B cell (primary cell): Measurements from ENCODE around the gene CLCN2. TPM values are rescaled to one million over a fixed set of nuclear protein-coding genes. Genes with fewer than 3 reads are reported as not detected.

ENCODE experiments used
- ATAC-seq: fragments of 200-7000 bp; cut with Tn5 transposase; one replicate; pipeline ENCODE4 v1.10.0; 2021; ENCODE audit warnings: low read depth, mild to moderate bottlenecking, moderate number of reproducible peaks, moderate library complexity
- CTCF ChIA-PET: fragments of 350-600 bp; sonication (Branson Sonifier 250); formaldehyde crosslinking; loops from one replicate; lab custom pipeline; 2021; ENCODE audit warnings: antibody characterized with exemption, inconsistent platforms; lab: Charles Lee
- POLR2A ChIA-PET: fragments of 350-600 bp; sonication (Branson Sonifier 250); formaldehyde crosslinking; loops from one replicate; lab custom pipeline; 2021; ENCODE audit warnings: antibody characterized with exemption; lab: Charles Lee
- DNase-seq: peaks from one replicate; pipeline ENCODE4 v3.0.0; 2013
- H2AFZ ChIP-seq: 2 replicates; pipeline ENCODE4 v1.6.1; 2012; ENCODE audit warnings: mild to moderate bottlenecking, low read depth, low read length; ENCODE audit not compliant: insufficient read depth, poor library complexity, severe bottlenecking
- H3K27ac ChIP-seq, 2 donors: 1 replicate in 1 of 2; 2 replicates in 1 of 2; pipeline ENCODE4 v1.5.1; 2012 to 2013; ENCODE audit warnings: low read length in 2 of 2, mild to moderate bottlenecking in 2 of 2, moderate library complexity in 1 of 2
- H3K27me3 ChIP-seq, 4 experiments: fragments of 200-600 bp in 1 of 4; sonication (generic) in 1 of 4; replicated peaks in 1 of 4; 1 replicate in 2 of 4; 2 replicates in 2 of 4; pipeline versions ENCODE4 v1.6.1 to v1.7.0; 2013 to 2016; ENCODE audit warnings: low read length in 3 of 4, mild to moderate bottlenecking in 2 of 4, mixed read lengths in 1 of 4, moderate library complexity in 1 of 4; ENCODE audit not compliant: insufficient read depth in 4 of 4, control insufficient read depth in 3 of 4; ENCODE audit errors: control extremely low read depth in 1 of 4
- H3K36me3 ChIP-seq, 2 experiments: replicated peaks in 1 of 2; 1 replicate in 1 of 2; 2 replicates in 1 of 2; pipeline versions ENCODE4 v1.6.1 to v1.7.1; 2013; ENCODE audit warnings: low read length in 1 of 2; ENCODE audit not compliant: insufficient read depth in 2 of 2, control insufficient read depth in 1 of 2; ENCODE audit errors: control extremely low read depth in 1 of 2, extremely low read depth in 1 of 2
- H3K4me1 ChIP-seq, 2 donors: fragments of 200-600 bp in 1 of 2; sonication (generic) in 1 of 2; 1 replicate in 1 of 2; 2 replicates in 1 of 2; pipeline versions ENCODE4 v1.5.1 to v1.6.1; 2013 to 2017; ENCODE audit warnings: low read length in 2 of 2; ENCODE audit not compliant: control insufficient read depth in 2 of 2, insufficient read depth in 2 of 2
- H3K4me2 ChIP-seq: replicated peaks from 2 replicates; pipeline ENCODE3; 2012; ENCODE audit warnings: mild to moderate bottlenecking, low read depth, low read length; ENCODE audit not compliant: poor library complexity, severe bottlenecking
- H3K4me3 ChIP-seq, 5 experiments: fragments of 200-600 bp in 1 of 5; sonication (generic) in 1 of 5; 1 replicate in 3 of 5; 2 replicates in 2 of 5; pipeline versions ENCODE4 v1.5.1 to v1.7.0; 2011 to 2016; ENCODE audit warnings: low read length in 4 of 5, mild to moderate bottlenecking in 4 of 5, low read depth in 2 of 5, control low read depth in 1 of 5, moderate library complexity in 1 of 5; ENCODE audit not compliant: insufficient read depth in 1 of 5; ENCODE audit errors: control extremely low read depth in 1 of 5, extremely low read depth in 1 of 5
- H3K79me2 ChIP-seq: fragments of 200-600 bp; sonication (generic); one replicate; pipeline ENCODE4 v1.6.0; 2016; ENCODE audit warnings: low read length; ENCODE audit not compliant: control insufficient read depth, insufficient read depth
- H3K9ac ChIP-seq: fragments of 200-600 bp; sonication (generic); 2 replicates; pipeline ENCODE4 v1.6.1; 2017; ENCODE audit warnings: mild to moderate bottlenecking, low read length, moderate library complexity
- H3K9me3 ChIP-seq, 3 donors: one replicate each; pipeline versions ENCODE4 v1.6.1 to v1.7.1; 2013; ENCODE audit warnings: low read length in 2 of 3; ENCODE audit not compliant: control insufficient read depth in 2 of 3, insufficient read depth in 1 of 3; ENCODE audit errors: control extremely low read depth in 1 of 3
- H4K20me1 ChIP-seq: 2 replicates; pipeline ENCODE4 v1.6.0; 2012; ENCODE audit warnings: mild to moderate bottlenecking, low read length; ENCODE audit not compliant: insufficient read depth, control insufficient read depth, poor library complexity, severe bottlenecking
- H3K27ac Mint-ChIP-seq: one replicate; pipeline ENCODE4 v1.8.0; 2021; ENCODE audit warnings: mixed read lengths
- H3K27me3 Mint-ChIP-seq: one replicate; pipeline ENCODE4 v1.8.0; 2021; ENCODE audit warnings: mixed read lengths
- H3K4me1 Mint-ChIP-seq: one replicate; pipeline ENCODE4 v1.8.0; 2021; ENCODE audit warnings: mixed read lengths
- H3K4me3 Mint-ChIP-seq: one replicate; pipeline ENCODE4 v1.8.0; 2021; ENCODE audit warnings: mixed read lengths
- H3K9me3 Mint-ChIP-seq: one replicate; pipeline ENCODE4 v1.8.0; 2022; ENCODE audit warnings: mixed read lengths; ENCODE audit not compliant: insufficient read depth
- CTCF ChIP-seq: fragments of 200-600 bp; IDR thresholded peaks from one replicate; pipeline ENCODE4 v1.8.0; 2022; ENCODE audit warnings: antibody characterized with exemption, mild to moderate bottlenecking
- EZH2 ChIP-seq: IDR thresholded peaks from 2 replicates; pipeline ENCODE4 v1.6.1; 2012; ENCODE audit warnings: borderline replicate concordance, low read depth, mild to moderate bottlenecking, moderate library complexity, low read length; ENCODE audit not compliant: insufficient read depth, poor library complexity, severe bottlenecking
- WGBS: methylation state at CpG from one replicate; pipeline ENCODE4 v1.1.5; 2013; ENCODE audit warnings: missing lambda C conversion rate; ENCODE audit not compliant: insufficient coverage; 5-methylcytosine and 5-hydroxymethylcytosine counted together
- intact Hi-C: fragments of 100-400 bp; cut with micrococcal nuclease; formaldehyde crosslinking; loops from one replicate; pipeline ENCODE4 v1.10.0; 2022
- polyA plus RNA-seq: library from polyadenylated mRNA; depleted of rRNA; stranded (reverse); fragments of >200 nt; gene quantifications from 2 replicates; pipeline ENCODE4 v1.2.3, GENCODE V29; 2012
- total RNA-seq, 2 donors: library from RNA; stranded (reverse); fragments of 120-200 nt in 1 of 2; gene quantifications; 1 replicate in 1 of 2; 2 replicates in 1 of 2; pipeline versions ENCODE4 v1.2.3 to v1.2.4, GENCODE V29; 2013 to 2022

The CLCN2 gene
- total and polyA plus RNA-seq, 2 donors (not counting 1 experiment from before 2014, with no cell fraction given): 6.1 to 8.1 TPM

GRCh38 chr3:184344579-184345316 lies 16.7 kb downstream of the CLCN2 start:
- Histone ChIP-seq H3K4me3 (no peak overlapping the region), H4K20me1 (no peaks in the 10 kb centered on the region), H2AFZ (no peak overlapping the region), H3K36me3 (peaks cover 0 to 4% of the 10 kb centered on the region in 2 experiments), H3K79me2 (no peaks in the 10 kb centered on the region), H3K4me2 (no peak overlapping the region), H3K4me1 (no peaks in the 10 kb centered on the region), H3K27me3 (no peaks in the 10 kb centered on the region), H3K9ac (no peak overlapping the region), H3K9me3 (no peaks in the 10 kb centered on the region), H3K27ac (no peak overlapping the region)
- Mint-ChIP-seq H3K27me3 (no peaks in the 10 kb centered on the region), H3K9me3 (no peaks in the 10 kb centered on the region), H3K27ac (no peak overlapping the region), H3K4me1 (no peaks in the 10 kb centered on the region), H3K4me3 (no peak overlapping the region)
- TF ChIP-seq CTCF: no peak
- ChIA-PET POLR2A (no interaction called here), CTCF (interaction anchor here (0.8 to 1.3 kb wide), 3 partner anchors 9 to 449 kb away, joined by 3 to 4 read pairs (median 4); no protein-coding TSS in a partner anchor)
- DNase-seq (no peak), ATAC-seq (no peak)
- WGBS: over 99% methylated on average over 19 of the region's 24 CpGs
- intact Hi-C loops: no loop called here

- Mint-ChIP-seq H3K9me3 (no peaks in the 10 kb centered on the region), H3K4me1 (peaks cover 5% of the 10 kb centered on the region), H3K27me3 (no peaks in the 10 kb centered on the region), H3K27ac (no peak overlapping the region), H3K4me3 (no peak overlapping the region)
- no peak overlapping the region for H2AFZ ChIP-seq
- ATAC-seq (no peak), DNase-seq (no peak)
- ChIA-PET POLR2A (interaction anchor here (0.6 kb wide), 1 partner anchor 21 kb away, joined by 3 read pairs; no protein-coding TSS in a partner anchor), CTCF (no interaction called here)
- H3K9ac ChIP-seq: no peak overlapping the region
- H3K4me1 ChIP-seq: peaks cover 0 to 5% of the 10 kb centered on the region in 2 donors
- no peak overlapping the region for H3K27ac ChIP-seq
- 100% methylated on average over 5 of the region's 5 CpGs for WGBS
- no peak overlapping the region for H3K4me3 ChIP-seq
- intact Hi-C loops: no loop called here
- TF ChIP-seq CTCF (no peak), EZH2 (no peak)
- peaks cover 0 to 4% of the 10 kb centered on the region in 2 experiments for H3K36me3 ChIP-seq
- H3K27me3 ChIP-seq: peaks cover 0 to under 1% (median 0%) of the 10 kb centered on the region in 4 experiments
- H3K79me2 ChIP-seq: peaks cover 1% of the 10 kb centered on the region
- no peak overlapping the region for H3K4me2 ChIP-seq
- no peaks in the 10 kb centered on the region for H3K9me3 ChIP-seq
- no peaks in the 10 kb centered on the region for H4K20me1 ChIP-seq
These were observed 18.1 kb downstream of the CLCN2 start for GRCh38 chr3:184343200-184343876.
